GM23248 (cell line): ENCODE measurements around the gene ERAL1. TPM values are rescaled to one million over a fixed set of nuclear protein-coding genes. Genes with fewer than 3 reads are reported as not detected.
A peak's percentile ranks its signal among the peaks of the same experiment; 100 is the strongest.

Experiments used
- DNase-seq: peaks from one replicate; pipeline ENCODE4 v3.0.0-alpha.2; 2015
- H2AFZ ChIP-seq: fragments of 200-600 bp; sonication (generic); 2 replicates; pipeline ENCODE4 v1.6.1; 2016; ENCODE audit warnings: antibody characterized with exemption
- H3F3A ChIP-seq: fragments of 200-600 bp; sonication (generic); 2 replicates; pipeline ENCODE4 v1.6.1; 2016; ENCODE audit warnings: mild to moderate bottlenecking, antibody characterized with exemption, mixed run types; ENCODE audit not compliant: insufficient read depth
- H3K27ac ChIP-seq: fragments of 200-600 bp; sonication (generic); 2 replicates; pipeline ENCODE4 v1.5.1; 2016; ENCODE audit warnings: mild to moderate bottlenecking
- H3K27me3 ChIP-seq: fragments of 200-600 bp; sonication (generic); replicated peaks from 2 replicates; pipeline ENCODE4 v1.6.1; 2016; ENCODE audit warnings: mild to moderate bottlenecking; ENCODE audit not compliant: insufficient read depth
- H3K36me3 ChIP-seq: fragments of 200-600 bp; sonication (generic); 2 replicates; pipeline ENCODE4 v1.6.1; 2016; ENCODE audit warnings: low read depth, mild to moderate bottlenecking
- H3K4me1 ChIP-seq: fragments of 200-600 bp; sonication (generic); 2 replicates; pipeline ENCODE4 v1.6.1; 2016; ENCODE audit warnings: mild to moderate bottlenecking; ENCODE audit not compliant: insufficient read depth
- H3K4me2 ChIP-seq: fragments of 200-600 bp; sonication (generic); one replicate; pipeline ENCODE4 v1.6.1; 2016; ENCODE audit warnings: mild to moderate bottlenecking; ENCODE audit not compliant: unreplicated experiment
- H3K4me3 ChIP-seq: fragments of 200-600 bp; sonication (generic); 2 replicates; pipeline ENCODE4 v1.5.1; 2016; ENCODE audit warnings: mild to moderate bottlenecking
- H3K79me2 ChIP-seq: fragments of 200-600 bp; sonication (generic); 2 replicates; pipeline ENCODE4 v1.6.1; 2016; ENCODE audit warnings: mild to moderate bottlenecking; ENCODE audit not compliant: insufficient read depth
- H3K9ac ChIP-seq: fragments of 200-600 bp; sonication (generic); 2 replicates; pipeline ENCODE4 v1.6.1; 2016; ENCODE audit warnings: mild to moderate bottlenecking
- H3K9me2 ChIP-seq: fragments of 200-600 bp; sonication (generic); 2 replicates; pipeline ENCODE4 v1.6.1; 2016; ENCODE audit warnings: mixed run types, mild to moderate bottlenecking, moderate library complexity; ENCODE audit not compliant: insufficient read depth
- H3K9me3 ChIP-seq: fragments of 200-600 bp; sonication (generic); one replicate; pipeline ENCODE4 v1.6.1; 2017; ENCODE audit warnings: low read depth
- H4K20me1 ChIP-seq: fragments of 200-600 bp; sonication (generic); 2 replicates; pipeline ENCODE4 v1.6.0; 2016; ENCODE audit not compliant: insufficient read depth
- EZH2 ChIP-seq: fragments of 200-600 bp; sonication (generic); IDR thresholded peaks from 2 replicates; pipeline ENCODE4 v1.6.1; 2018; ENCODE audit warnings: antibody characterized with exemption, mild to moderate bottlenecking; ENCODE audit not compliant: insufficient read depth, poor library complexity, severe bottlenecking
- EZH2phosphoT487 ChIP-seq: fragments of 200-600 bp; sonication (generic); IDR thresholded peaks from 2 replicates; pipeline ENCODE4 v1.6.1; 2018; ENCODE audit warnings: antibody characterized with exemption, moderate library complexity, mild to moderate bottlenecking, low read depth; ENCODE audit not compliant: insufficient read depth
- WGBS, 2 experiments: methylation state at CpG; one replicate each; pipeline ENCODE4 v1.1.6; 2015 to 2017; ENCODE audit warnings: low lambda C conversion rate in 2 of 2, low coverage in 1 of 2; ENCODE audit errors: missing lambda C conversion rate in 2 of 2; 5-methylcytosine and 5-hydroxymethylcytosine counted together
- in situ Hi-C: fragments of 300-500 bp; cut with MboI; formaldehyde crosslinking; loops from 2 replicates; pipeline ENCODE4 v1.15.0; 2020
- polyA plus RNA-seq: library from polyadenylated mRNA; unstranded; fragments of >200 nt; fragmentation: Nextera tagmentation; extraction: Ambion mirVana; gene quantifications from 2 replicates; pipeline ENCODE4 v1.2.1, GENCODE V29; 2016
- total RNA-seq: library from RNA; depleted of rRNA; stranded (reverse); fragments of >200 nt; shearing (Covaris generic); gene quantifications from 2 replicates; pipeline ENCODE4 v1.2.3, GENCODE V29; 2014

Gene ERAL1
- total and polyA plus RNA-seq, 2 experiments from 2014 or later, result 40.2 to 60.0 TPM

GRCh38 chr17:28849281-28849680, 5.5 kb upstream of the ERAL1 start:
- peak; percentile 33 for DNase-seq
- 65 to 71% methylated on average over 5 of the region's 5 CpGs for WGBS, 2 experiments
- Histone ChIP-seq H3K9ac (no peak overlapping the region), H3K79me2 (no peaks in the 10 kb centered on the region), H3F3A (no peaks in the 10 kb centered on the region), H3K4me1 (peaks cover 3% of the 10 kb centered on the region; the same call in 1 of the 2 replicates), H3K4me3 (no peak overlapping the region), H3K4me2 (no peak overlapping the region), H3K36me3 (no peaks in the 10 kb centered on the region), H3K9me2 (no peaks in the 10 kb centered on the region), H4K20me1 (no peaks in the 10 kb centered on the region), H3K27me3 (no peaks in the 10 kb centered on the region), H2AFZ (no peak overlapping the region), H3K27ac (no peak overlapping the region), H3K9me3 (no peaks in the 10 kb centered on the region)
- in situ Hi-C loops, result no loop called here
- TF ChIP-seq EZH2phosphoT487 (no peak), EZH2 (no peak)

DNA sequence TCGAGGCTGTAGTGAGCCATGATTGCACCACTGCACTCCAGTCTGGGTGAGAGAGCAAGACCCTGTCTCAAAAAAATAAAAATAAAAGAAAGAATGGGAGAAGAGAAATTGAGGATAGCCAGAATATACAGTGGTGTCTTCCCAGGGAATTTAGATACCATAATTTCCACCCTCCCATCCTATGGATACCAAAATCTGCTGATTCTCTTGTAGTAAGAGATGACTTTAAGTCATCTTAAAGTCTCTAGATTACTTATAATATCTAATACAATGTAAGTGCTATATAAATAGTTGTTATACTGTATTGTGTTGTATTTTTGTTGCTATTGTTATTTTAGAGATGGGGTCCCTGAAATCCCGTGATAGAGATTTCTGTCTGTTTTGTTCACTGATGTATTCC, 1.5 kb upstream of the ERAL1 start:
- Histone ChIP-seq H2AFZ (no peak overlapping the region), H3K4me2 (no peak overlapping the region), H3K9me2 (no peaks in the 10 kb centered on the region), H3K36me3 (no peaks in the 10 kb centered on the region), H3K4me1 (peaks cover 8% of the 10 kb centered on the region), H3K79me2 (peaks cover 16% of the 10 kb centered on the region), H3K9ac (no peak overlapping the region), H4K20me1 (no peaks in the 10 kb centered on the region), H3K9me3 (no peaks in the 10 kb centered on the region), H3K4me3 (no peak overlapping the region), H3K27ac (no peak overlapping the region), H3F3A (no peaks in the 10 kb centered on the region), H3K27me3 (no peaks in the 10 kb centered on the region)
- TF ChIP-seq EZH2 (no peak), EZH2phosphoT487 (no peak)
- 91 to 96% methylated on average over 2 of the region's 2 CpGs for WGBS, 2 experiments
- in situ Hi-C loops, result no loop called here
- DNase-seq, result no peak

GRCh38 chr17:28855336-28855679, 492 bp downstream of the ERAL1 start:
- Histone ChIP-seq H3K36me3 (peaks cover 10% of the 10 kb centered on the region; the same call in 1 of the 2 replicates), H3K9ac (peak overlapping the region; percentile 95), H2AFZ (peak overlapping the region; percentile 99), H3K27ac (peak overlapping the region; percentile 51), H3K27me3 (no peaks in the 10 kb centered on the region), H3K4me3 (peak overlapping the region; percentile 99), H3K9me2 (no peaks in the 10 kb centered on the region), H3K4me1 (peaks cover 8% of the 10 kb centered on the region), H4K20me1 (no peaks in the 10 kb centered on the region), H3K9me3 (no peaks in the 10 kb centered on the region), H3K79me2 (peaks cover 16% of the 10 kb centered on the region), H3K4me2 (peak overlapping the region; percentile 88), H3F3A (no peaks in the 10 kb centered on the region)
- in situ Hi-C loops, result no loop called here
- 3% methylated on average over 5 of the region's 5 CpGs for WGBS, 2 experiments
- no peak for TF ChIP-seq EZH2
- TF ChIP-seq EZH2phosphoT487, result no peak
- DNase-seq, result no peak

GRCh38 chr17:28856028-28856574, 1.3 kb downstream of the ERAL1 start:
- no peaks in the 10 kb centered on the region for H3K9me3 ChIP-seq
- DNase-seq, result no peak
- 83 to 89% methylated on average over 5 of the region's 5 CpGs for WGBS, 2 experiments
- no peaks in the 10 kb centered on the region for H4K20me1 ChIP-seq
- in situ Hi-C loops, result no loop called here
- no peaks in the 10 kb centered on the region for H3F3A ChIP-seq
- no peaks in the 10 kb centered on the region for H3K9me2 ChIP-seq
- H3K79me2 ChIP-seq, result peaks cover 16% of the 10 kb centered on the region
- H2AFZ ChIP-seq, result no peak overlapping the region
- TF ChIP-seq EZH2, result no peak
- TF ChIP-seq EZH2phosphoT487, result no peak
- H3K36me3 ChIP-seq, result peaks cover 10% of the 10 kb centered on the region; the same call in 1 of the 2 replicates
- peak overlapping the region; percentile 99 for H3K4me3 ChIP-seq
- H3K9ac ChIP-seq, result peak overlapping the region; percentile 95
- peak overlapping the region; percentile 88 for H3K4me2 ChIP-seq
- peaks cover 8% of the 10 kb centered on the region for H3K4me1 ChIP-seq
- no peak overlapping the region for H3K27ac ChIP-seq
- no peaks in the 10 kb centered on the region for H3K27me3 ChIP-seq
